ENCODE data around the gene ARHGAP9.
"Not testable (repeated sequence)": the region's sequence is repeated elsewhere in the genome, so short reads cannot be mapped to it uniquely, and the experiment has no call there.

DNA sequence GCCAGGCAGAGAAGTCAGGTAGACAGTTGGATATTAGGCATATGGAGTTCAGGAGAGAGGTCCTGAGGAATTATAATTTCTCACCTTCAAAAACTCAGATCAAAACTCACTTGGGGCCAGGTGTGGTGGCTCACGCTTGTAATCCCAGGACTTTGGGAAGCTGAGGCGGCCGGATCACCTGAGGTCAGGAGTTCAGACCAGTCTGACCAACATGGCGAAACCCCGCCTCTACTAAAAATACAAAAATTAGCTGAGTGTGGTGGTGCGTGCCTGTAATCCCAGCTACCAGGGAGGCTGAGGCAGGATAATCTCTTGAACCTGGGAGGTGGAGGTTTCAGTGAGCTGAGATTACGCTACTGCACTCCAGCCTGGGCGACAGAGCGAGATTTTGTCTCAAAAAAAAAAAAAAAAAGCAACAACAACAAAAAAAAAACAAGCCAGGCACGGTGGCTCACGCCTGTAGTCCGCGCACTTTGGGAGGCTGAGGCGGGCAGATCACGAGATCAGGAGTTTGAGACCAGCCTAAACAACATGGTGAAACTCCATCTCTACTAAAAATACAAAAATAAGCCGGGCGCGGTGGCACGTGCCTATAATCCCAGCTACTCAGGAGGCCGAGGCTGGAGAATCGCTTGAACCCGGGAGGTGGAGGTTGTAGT is 22.8 kb upstream of the ARHGAP9 start:
- TF ChIP-seq, protein P1, sequence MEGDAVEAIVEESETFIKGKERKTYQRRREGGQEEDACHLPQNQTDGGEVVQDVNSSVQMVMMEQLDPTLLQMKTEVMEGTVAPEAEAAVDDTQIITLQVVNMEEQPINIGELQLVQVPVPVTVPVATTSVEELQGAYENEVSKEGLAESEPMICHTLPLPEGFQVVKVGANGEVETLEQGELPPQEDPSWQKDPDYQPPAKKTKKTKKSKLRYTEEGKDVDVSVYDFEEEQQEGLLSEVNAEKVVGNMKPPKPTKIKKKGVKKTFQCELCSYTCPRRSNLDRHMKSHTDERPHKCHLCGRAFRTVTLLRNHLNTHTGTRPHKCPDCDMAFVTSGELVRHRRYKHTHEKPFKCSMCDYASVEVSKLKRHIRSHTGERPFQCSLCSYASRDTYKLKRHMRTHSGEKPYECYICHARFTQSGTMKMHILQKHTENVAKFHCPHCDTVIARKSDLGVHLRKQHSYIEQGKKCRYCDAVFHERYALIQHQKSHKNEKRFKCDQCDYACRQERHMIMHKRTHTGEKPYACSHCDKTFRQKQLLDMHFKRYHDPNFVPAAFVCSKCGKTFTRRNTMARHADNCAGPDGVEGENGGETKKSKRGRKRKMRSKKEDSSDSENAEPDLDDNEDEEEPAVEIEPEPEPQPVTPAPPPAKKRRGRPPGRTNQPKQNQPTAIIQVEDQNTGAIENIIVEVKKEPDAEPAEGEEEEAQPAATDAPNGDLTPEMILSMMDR (IDR thresholded peaks at IDR 0.05), result not testable (repeated sequence)
- not testable (repeated sequence) for TF ChIP-seq POLR2A (IDR thresholded peaks at IDR 0.05)
